ENCODE data around the gene SSBP4.

GRCh38 chr19:18419195-18419698, at the start of gene SSBP4:
- no peak for TF ChIP-seq EZH2 (IDR thresholded peaks at IDR 0.05; ENCODE audit: insufficient read depth, poor library complexity, severe bottlenecking)
- TF ChIP-seq EZH2phosphoT487 (IDR thresholded peaks at IDR 0.05; ENCODE audit: insufficient read depth, low read depth): no peak

Data from GM23248 (cell line).